AG09319 (cell line): Measurements from ENCODE around the gene SDHAF1.

ENCODE experiments used
- DNase-seq: peaks from one replicate; pipeline ENCODE4 v3.0.0-alpha.2; 2010; ENCODE audit warnings: low read depth; ENCODE audit errors: extremely low read depth
- CTCF ChIP-seq: IDR thresholded peaks from 2 replicates; pipeline ENCODE4 v1.5.1; 2011; ENCODE audit warnings: low read depth, mild to moderate bottlenecking, inconsistent platforms, low read length, moderate library complexity

SDHAF1 gene

GRCh38 chr19:35959968-35960320, 35.0 kb upstream of the SDHAF1 start:
- no peak for DNase-seq

GRCh38 chr19:35960432-35960972, 34.5 kb upstream of the SDHAF1 start:
- DNase-seq = no peak
- TF ChIP-seq CTCF = no peak

More at GRCh38 chr19:35959968-35960320, 35.0 kb upstream of the SDHAF1 start:
- TF ChIP-seq CTCF = no peak

GRCh38 chr19:35963514-35963913, 31.5 kb upstream of the SDHAF1 start:
- no peak for DNase-seq
- TF ChIP-seq CTCF = no peak

- no peak for DNase-seq
- no peak for TF ChIP-seq CTCF
Measured at GRCh38 chr19:35966771-35967170, 28.2 kb upstream of the SDHAF1 start.

GRCh38 chr19:35973487-35973886, 21.5 kb upstream of the SDHAF1 start:
- TF ChIP-seq CTCF = no peak
- DNase-seq = no peak

GRCh38 chr19:35975608-35976214, 19.3 kb upstream of the SDHAF1 start:
- no peak for DNase-seq
- TF ChIP-seq CTCF = no peak

GRCh38 chr19:35977446-35978222, 17.4 kb upstream of the SDHAF1 start:
- TF ChIP-seq CTCF = no peak
- DNase-seq = no peak
